GM12864 (cell line): ENCODE data around the gene CCL17.

Experiments used
- DNase-seq: peaks from one replicate; pipeline ENCODE4 v3.0.0-alpha.2; 2011; ENCODE audit warnings: low read depth
- H3K4me3 ChIP-seq: 2 replicates; pipeline ENCODE4 v1.5.1; 2011; ENCODE audit warnings: mild to moderate bottlenecking, low read depth, low read length, control low read depth
- CTCF ChIP-seq: IDR thresholded peaks from 2 replicates; pipeline ENCODE4 v1.5.1; 2011; ENCODE audit warnings: low read depth, mild to moderate bottlenecking, moderate library complexity, low read length, control low read depth, inconsistent platforms; ENCODE audit errors: missing control alignments

The CCL17 gene

GRCh38 chr16:57401943-57402640 lies 2.5 kb upstream of the CCL17 start:
- TF ChIP-seq CTCF, result no peak
- no peak overlapping the region for H3K4me3 ChIP-seq
- DNase-seq, result no peak

- TF ChIP-seq CTCF, result no peak
- no peak for DNase-seq
- H3K4me3 ChIP-seq, result no peak overlapping the region
Observed at GRCh38 chr16:57405097-57405496, 530 bp downstream of the CCL17 start.

- no peak for TF ChIP-seq CTCF
- DNase-seq, result no peak
- no peak overlapping the region for H3K4me3 ChIP-seq
Observed at GRCh38 chr16:57406881-57407280, 2.3 kb downstream of the CCL17 start.

- no peak overlapping the region for H3K4me3 ChIP-seq
- no peak for DNase-seq
- no peak for TF ChIP-seq CTCF
Observed at GRCh38 chr16:57407521-57408353, 3.2 kb downstream of the CCL17 start.

GRCh38 chr16:57409065-57409464 lies 4.5 kb downstream of the CCL17 start:
- no peak for TF ChIP-seq CTCF
- H3K4me3 ChIP-seq, result no peak overlapping the region
- DNase-seq, result no peak

- no peak overlapping the region for H3K4me3 ChIP-seq
- DNase-seq, result no peak
- no peak for TF ChIP-seq CTCF
Observed at GRCh38 chr16:57409870-57410587, 5.5 kb downstream of the CCL17 start.
